Epithelial cell of esophagus (primary cell): ENCODE measurements around the gene PTPRR.

ENCODE experiments used
- DNase-seq: peaks from one replicate; pipeline ENCODE4 v3.0.0; 2010; ENCODE audit warnings: low read depth
- H3K4me3 ChIP-seq: 2 replicates; pipeline ENCODE4 v1.5.1; 2011; ENCODE audit warnings: mild to moderate bottlenecking, low read length, control low read depth
- CTCF ChIP-seq: IDR thresholded peaks from 2 replicates; pipeline ENCODE4 v1.5.1; 2011; ENCODE audit warnings: low read depth, mild to moderate bottlenecking, low read length, control low read depth, inconsistent platforms; ENCODE audit not compliant: insufficient read depth; ENCODE audit errors: missing control alignments

Gene PTPRR

GRCh38 chr12:70609203-70609602 is 311.3 kb downstream of the PTPRR start:
- TF ChIP-seq CTCF, result no peak
- no peak for DNase-seq
- peak overlapping the region; percentile 41 for H3K4me3 ChIP-seq

- H3K4me3 ChIP-seq, result no peak overlapping the region
- TF ChIP-seq CTCF, result no peak
- no peak for DNase-seq
Observed at GRCh38 chr12:70608184-70608583, 312.4 kb downstream of the PTPRR start.

GRCh38 chr12:70607107-70607506 is 313.4 kb downstream of the PTPRR start:
- no peak overlapping the region for H3K4me3 ChIP-seq
- TF ChIP-seq CTCF, result no peak
- DNase-seq, result no peak

- no peak for TF ChIP-seq CTCF
- peak; percentile 78 for DNase-seq
- no peak overlapping the region for H3K4me3 ChIP-seq
Observed at GRCh38 chr12:70605976-70606375, 314.6 kb downstream of the PTPRR start.

- TF ChIP-seq CTCF, result no peak
- no peak overlapping the region for H3K4me3 ChIP-seq
Observed at GRCh38 chr12:70604662-70605061, 315.9 kb downstream of the PTPRR start.

GRCh38 chr12:70603044-70603443 is 317.5 kb downstream of the PTPRR start:
- no peak for TF ChIP-seq CTCF
- H3K4me3 ChIP-seq, result no peak overlapping the region
- DNase-seq, result peak; percentile 9

More at GRCh38 chr12:70604662-70605061, 315.9 kb downstream of the PTPRR start:
- DNase-seq, result no peak

- TF ChIP-seq CTCF, result no peak
- no peak for DNase-seq
- no peak overlapping the region for H3K4me3 ChIP-seq
Observed at GRCh38 chr12:70598467-70599193, 321.9 kb downstream of the PTPRR start.
